ENCODE results near the gene EHBP1L1. TPM values are rescaled to one million over a fixed set of nuclear protein-coding genes. Genes with fewer than 3 reads are reported as not detected.

Gene EHBP1L1
- total and polyA plus RNA-seq, 2 donors (not counting 1 experiment from before 2014, with no cell fraction given), result 12.8 to 53.5 TPM

DNA sequence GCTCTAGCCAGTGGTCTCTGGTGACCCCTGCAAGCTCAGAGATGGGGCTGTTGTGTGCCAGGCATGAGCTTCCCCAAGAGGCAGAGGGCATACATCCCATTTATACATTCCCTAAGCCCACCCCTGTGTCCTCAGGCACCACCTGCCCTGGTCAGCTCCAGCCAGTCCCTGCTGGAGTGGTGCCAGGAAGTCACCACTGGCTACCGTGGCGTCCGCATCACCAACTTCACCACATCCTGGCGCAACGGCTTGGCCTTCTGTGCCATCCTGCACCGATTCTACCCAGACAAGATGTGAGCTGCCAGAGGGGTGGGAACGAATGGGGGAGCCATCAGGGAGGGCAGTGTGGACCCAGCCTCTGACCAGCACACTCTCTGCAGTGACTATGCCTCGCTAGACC lies 8.3 kb downstream of the EHBP1L1 start:
- Histone ChIP-seq H3K27me3 (ENCODE audit: control insufficient read depth, insufficient read depth, low read length) (no peaks in the 10 kb centered on the region), H3K27ac (ENCODE audit: insufficient read depth, low read length) (no peak overlapping the region), H3K4me1 (ENCODE audit: control insufficient read depth, extremely low read depth, insufficient read depth, low read length) (peaks cover 8% of the 10 kb centered on the region), H3K36me3 (ENCODE audit: control insufficient read depth, insufficient read depth, low read length) (peaks cover 26% of the 10 kb centered on the region), H4K20me1 (ENCODE audit: control insufficient read depth, extremely low read depth, insufficient read depth, low read length) (no peaks in the 10 kb centered on the region), H3K9ac (ENCODE audit: insufficient read depth, low read length) (no peak overlapping the region), H3K4me3 (replicated peaks in 1 of 4; ENCODE audit: control extremely low read depth in 1 of 4, insufficient read depth in 1 of 4, low read depth in 3 of 4, low read length in 4 of 4) (no peak overlapping the region), H3K79me2 (ENCODE audit: control insufficient read depth, insufficient read depth, low read length) (no peaks in the 10 kb centered on the region), H3K4me2 (ENCODE audit: extremely low read depth, insufficient read depth, low read length) (no peak overlapping the region), H2AFZ (ENCODE audit: low read length) (no peak overlapping the region), H3K9me3 (ENCODE audit: control insufficient read depth, insufficient read depth, low read depth, low read length) (no peaks in the 10 kb centered on the region)
- DNase-seq (ENCODE audit: low read depth in 2 of 2), result no peak
- TF ChIP-seq EZH2 (IDR thresholded peaks at IDR 0.05; ENCODE audit: low read length, missing control alignments), result no peak
- TF ChIP-seq, protein P1, sequence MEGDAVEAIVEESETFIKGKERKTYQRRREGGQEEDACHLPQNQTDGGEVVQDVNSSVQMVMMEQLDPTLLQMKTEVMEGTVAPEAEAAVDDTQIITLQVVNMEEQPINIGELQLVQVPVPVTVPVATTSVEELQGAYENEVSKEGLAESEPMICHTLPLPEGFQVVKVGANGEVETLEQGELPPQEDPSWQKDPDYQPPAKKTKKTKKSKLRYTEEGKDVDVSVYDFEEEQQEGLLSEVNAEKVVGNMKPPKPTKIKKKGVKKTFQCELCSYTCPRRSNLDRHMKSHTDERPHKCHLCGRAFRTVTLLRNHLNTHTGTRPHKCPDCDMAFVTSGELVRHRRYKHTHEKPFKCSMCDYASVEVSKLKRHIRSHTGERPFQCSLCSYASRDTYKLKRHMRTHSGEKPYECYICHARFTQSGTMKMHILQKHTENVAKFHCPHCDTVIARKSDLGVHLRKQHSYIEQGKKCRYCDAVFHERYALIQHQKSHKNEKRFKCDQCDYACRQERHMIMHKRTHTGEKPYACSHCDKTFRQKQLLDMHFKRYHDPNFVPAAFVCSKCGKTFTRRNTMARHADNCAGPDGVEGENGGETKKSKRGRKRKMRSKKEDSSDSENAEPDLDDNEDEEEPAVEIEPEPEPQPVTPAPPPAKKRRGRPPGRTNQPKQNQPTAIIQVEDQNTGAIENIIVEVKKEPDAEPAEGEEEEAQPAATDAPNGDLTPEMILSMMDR (conservative IDR thresholded peaks at IDR 0.05 in 1 of 2, IDR thresholded peaks at IDR 0.05 in 1 of 2; ENCODE audit: low read depth in 1 of 2, low read length in 2 of 2), result no peak

DNA sequence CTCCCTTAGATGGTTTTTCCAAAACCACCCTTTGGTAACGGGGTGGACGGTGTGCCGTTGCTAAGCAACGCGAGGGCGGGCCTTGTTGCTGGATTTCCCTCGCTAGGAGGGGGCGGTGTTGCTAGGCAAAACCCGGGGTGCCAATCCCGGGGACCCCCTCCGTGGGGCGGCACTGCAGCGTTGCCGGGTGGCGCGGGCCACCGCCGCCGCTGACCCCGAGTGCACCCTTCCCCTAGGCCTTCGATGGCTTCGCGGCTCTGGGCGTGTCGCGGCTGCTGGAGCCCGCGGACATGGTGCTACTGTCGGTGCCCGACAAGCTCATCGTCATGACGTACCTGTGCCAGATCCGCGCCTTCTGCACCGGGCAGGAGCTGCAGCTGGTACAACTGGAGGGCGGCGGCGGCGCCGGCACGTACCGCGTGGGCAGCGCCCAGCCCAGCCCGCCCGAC lies 8.9 kb downstream of the EHBP1L1 start:
- no peaks in the 10 kb centered on the region for H4K20me1 ChIP-seq (ENCODE audit: control insufficient read depth, extremely low read depth, insufficient read depth, low read length)

DNA sequence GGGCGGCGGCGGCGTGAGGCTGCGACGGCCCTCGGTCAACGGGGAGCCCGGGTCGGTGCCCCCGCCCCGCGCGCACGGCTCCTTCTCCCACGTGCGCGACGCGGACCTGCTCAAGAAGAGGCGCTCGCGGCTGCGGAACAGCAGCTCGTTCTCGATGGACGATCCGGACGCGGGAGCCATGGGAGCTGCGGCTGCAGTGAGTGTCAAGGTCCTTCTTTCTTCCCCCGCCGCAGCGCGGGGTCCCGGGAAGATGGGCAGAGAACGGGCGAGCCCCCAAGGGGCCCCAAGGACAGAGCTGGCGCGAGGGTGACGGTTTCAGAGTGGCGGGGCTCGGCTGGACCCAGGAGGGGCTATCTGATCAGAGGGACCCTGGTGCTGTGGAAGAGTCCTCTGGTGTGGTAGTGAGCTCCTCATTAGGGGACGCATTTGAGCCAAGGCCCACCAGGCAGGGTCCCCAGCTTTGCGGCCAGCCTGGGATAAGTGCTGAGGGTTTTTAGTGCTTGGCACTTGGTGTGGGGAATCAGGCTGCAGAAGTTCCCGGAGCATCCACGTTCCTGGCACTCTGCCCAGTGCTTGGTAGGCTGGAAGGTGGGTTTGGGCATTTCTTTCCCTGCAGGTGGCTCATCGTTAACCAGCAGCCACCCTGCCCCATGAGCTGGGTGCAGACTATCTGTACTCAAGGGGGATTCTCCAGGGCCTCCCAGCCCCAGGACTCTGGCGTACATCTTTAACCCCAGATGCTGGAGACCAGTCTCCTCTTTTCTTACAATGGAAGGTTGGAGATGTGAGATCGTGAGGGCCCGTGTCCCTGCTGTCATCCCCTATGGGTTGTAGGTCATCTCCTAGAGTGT lies 9.8 kb downstream of the EHBP1L1 start:
- H3K27ac ChIP-seq (ENCODE audit: insufficient read depth, low read length), result no peak overlapping the region
- no peaks in the 10 kb centered on the region for H3K9me3 ChIP-seq (ENCODE audit: control insufficient read depth, insufficient read depth, low read depth, low read length)
- TF ChIP-seq, protein P1 (conservative IDR thresholded peaks at IDR 0.05 in 1 of 2, IDR thresholded peaks at IDR 0.05 in 1 of 2; ENCODE audit: low read depth in 1 of 2, low read length in 2 of 2), result no peak
- TF ChIP-seq EZH2 (IDR thresholded peaks at IDR 0.05; ENCODE audit: low read length, missing control alignments), result no peak
- peaks cover 20% of the 10 kb centered on the region for H3K36me3 ChIP-seq (ENCODE audit: control insufficient read depth, insufficient read depth, low read length)
- H3K4me3 ChIP-seq (replicated peaks in 1 of 4; ENCODE audit: control extremely low read depth in 1 of 4, insufficient read depth in 1 of 4, low read depth in 3 of 4, low read length in 4 of 4), result no peak overlapping the region
- H3K79me2 ChIP-seq (ENCODE audit: control insufficient read depth, insufficient read depth, low read length), result no peaks in the 10 kb centered on the region
- no peak overlapping the region for H3K9ac ChIP-seq (ENCODE audit: insufficient read depth, low read length)
- H3K4me1 ChIP-seq (ENCODE audit: control insufficient read depth, extremely low read depth, insufficient read depth, low read length), result peaks cover 8% of the 10 kb centered on the region
- no peak for DNase-seq (ENCODE audit: low read depth in 2 of 2)
- H3K4me2 ChIP-seq (ENCODE audit: extremely low read depth, insufficient read depth, low read length), result no peak overlapping the region
- no peaks in the 10 kb centered on the region for H3K27me3 ChIP-seq (ENCODE audit: control insufficient read depth, insufficient read depth, low read length)
- no peak overlapping the region for H2AFZ ChIP-seq (ENCODE audit: low read length)
- no peaks in the 10 kb centered on the region for H4K20me1 ChIP-seq (ENCODE audit: control insufficient read depth, extremely low read depth, insufficient read depth, low read length)

More for the DNA sequence above, 8.9 kb downstream of the EHBP1L1 start:
- no peak overlapping the region for H3K9ac ChIP-seq (ENCODE audit: insufficient read depth, low read length)
- no peak for TF ChIP-seq EZH2 (IDR thresholded peaks at IDR 0.05; ENCODE audit: low read length, missing control alignments)
- TF ChIP-seq, protein P1 (conservative IDR thresholded peaks at IDR 0.05 in 1 of 2, IDR thresholded peaks at IDR 0.05 in 1 of 2; ENCODE audit: low read depth in 1 of 2, low read length in 2 of 2), result no peak
- DNase-seq (ENCODE audit: low read depth in 2 of 2), result no peak
- no peak overlapping the region for H3K4me3 ChIP-seq (replicated peaks in 1 of 4; ENCODE audit: control extremely low read depth in 1 of 4, insufficient read depth in 1 of 4, low read depth in 3 of 4, low read length in 4 of 4)
- H3K36me3 ChIP-seq (ENCODE audit: control insufficient read depth, insufficient read depth, low read length), result peaks cover 24% of the 10 kb centered on the region
- no peak overlapping the region for H2AFZ ChIP-seq (ENCODE audit: low read length)
- no peaks in the 10 kb centered on the region for H3K9me3 ChIP-seq (ENCODE audit: control insufficient read depth, insufficient read depth, low read depth, low read length)
- no peak overlapping the region for H3K27ac ChIP-seq (ENCODE audit: insufficient read depth, low read length)
- H3K4me2 ChIP-seq (ENCODE audit: extremely low read depth, insufficient read depth, low read length), result no peak overlapping the region
- no peaks in the 10 kb centered on the region for H3K27me3 ChIP-seq (ENCODE audit: control insufficient read depth, insufficient read depth, low read length)
- peaks cover 8% of the 10 kb centered on the region for H3K4me1 ChIP-seq (ENCODE audit: control insufficient read depth, extremely low read depth, insufficient read depth, low read length)
- no peaks in the 10 kb centered on the region for H3K79me2 ChIP-seq (ENCODE audit: control insufficient read depth, insufficient read depth, low read length)

Measured in fibroblast of lung (primary cell).